Transverse colon (tissue), 4 donors: ENCODE measurements around the gene COQ2. TPM values are rescaled to one million over a fixed set of nuclear protein-coding genes. Genes with fewer than 3 reads are reported as not detected.

Experiments used
- DNase-seq: peaks from one replicate; pipeline ENCODE4 v3.0.0-alpha.2; 2019
- H3K27ac ChIP-seq, 4 donors: fragments of 200-600 bp; sonication (generic); 2 replicates each; pipeline ENCODE4 v1.5.1; 2016 to 2018; ENCODE audit warnings: inconsistent platforms in 4 of 4
- H3K27me3 ChIP-seq: fragments of 200-600 bp; sonication (generic); 2 replicates; pipeline ENCODE4 v1.5.1; 2017; ENCODE audit warnings: inconsistent platforms
- H3K36me3 ChIP-seq, 4 donors: fragments of 200-600 bp; sonication (generic); 2 replicates each; pipeline ENCODE4 v1.5.1; 2017 to 2019; ENCODE audit warnings: inconsistent platforms in 4 of 4
- H3K4me1 ChIP-seq, 4 donors: fragments of 200-600 bp; sonication (generic); 2 replicates each; pipeline ENCODE4 v1.5.1; 2017 to 2020; ENCODE audit warnings: inconsistent platforms in 4 of 4
- H3K4me3 ChIP-seq, 4 donors: fragments of 200-600 bp; sonication (generic); 1 replicate in 1 of 4; 2 replicates in 3 of 4; pipeline versions ENCODE4 v1.5.1 to v1.6.1; 2017 to 2019; ENCODE audit warnings: inconsistent platforms in 4 of 4
- H3K9me3 ChIP-seq, 2 donors: fragments of 200-600 bp; sonication (generic); 2 replicates each; pipeline ENCODE4 v1.5.1; 2017 to 2019; ENCODE audit warnings: inconsistent platforms in 2 of 2
- CTCF ChIP-seq, 5 experiments: fragments of 200-600 bp in 3 of 5; fragments of 450-650 bp in 2 of 5; sonication (generic) in 3 of 5; IDR thresholded peaks; 1 replicate in 2 of 5; 2 replicates in 3 of 5; pipeline ENCODE4 v1.5.1; 2016 to 2017; ENCODE audit warnings: antibody characterized with exemption in 5 of 5, inconsistent platforms in 3 of 5, mild to moderate bottlenecking in 2 of 5, moderate library complexity in 1 of 5
- EP300 ChIP-seq: sonication (generic); formaldehyde crosslinking; IDR thresholded peaks from one replicate; pipeline ENCODE4 v1.6.1; 2017; ENCODE audit warnings: antibody characterized with exemption, low read depth
- POLR2A ChIP-seq: fragments of 450-650 bp; IDR thresholded peaks from one replicate; pipeline ENCODE4 v1.6.1; 2016; ENCODE audit warnings: antibody characterized with exemption, mild to moderate bottlenecking, moderate library complexity
- POLR2AphosphoS5 ChIP-seq, 3 donors: sonication (generic); formaldehyde crosslinking; IDR thresholded peaks; one replicate each; pipeline ENCODE4 v1.6.1; 2016; ENCODE audit warnings: antibody characterized with exemption in 3 of 3
- WGBS, 2 donors: methylation state at CpG; one replicate each; pipeline ENCODE4 v1.1.5; 2018; ENCODE audit warnings: low coverage in 1 of 2; 5-methylcytosine and 5-hydroxymethylcytosine counted together
- in situ Hi-C, 4 donors: fragments of 200-750 bp; cut with MboI; loops; one replicate each; pipeline versions ENCODE4 v1.15.0 to v1.15.1; 2017; ENCODE audit warnings: low sequenced_read_pairs in 3 of 4, low pct_ligation_motif_present in 1 of 4, low pct_unique_long_range_greater_than_20kb in 1 of 4
- intact Hi-C: fragments of 100-400 bp; cut with DNase I; formaldehyde crosslinking; loops from one replicate; pipeline ENCODE4 v1.15.1; 2023; ENCODE audit warnings: low total_unique reads
- small RNA-seq, 4 donors: library from RNA; depleted of rRNA; stranded (forward); fragments of <200 nt; gene quantifications; one replicate each; pipeline ENCODE3, GENCODE V24; 2016
- total RNA-seq, 4 donors: library from RNA; depleted of rRNA; stranded (reverse); fragments of >200 nt; gene quantifications; one replicate each; pipeline ENCODE4 v1.1.0, GENCODE V29; 2016

Gene COQ2
- total RNA-seq, 4 donors from 2014 or later, result 0.75 to 14.4 (median 12.2) TPM

DNA sequence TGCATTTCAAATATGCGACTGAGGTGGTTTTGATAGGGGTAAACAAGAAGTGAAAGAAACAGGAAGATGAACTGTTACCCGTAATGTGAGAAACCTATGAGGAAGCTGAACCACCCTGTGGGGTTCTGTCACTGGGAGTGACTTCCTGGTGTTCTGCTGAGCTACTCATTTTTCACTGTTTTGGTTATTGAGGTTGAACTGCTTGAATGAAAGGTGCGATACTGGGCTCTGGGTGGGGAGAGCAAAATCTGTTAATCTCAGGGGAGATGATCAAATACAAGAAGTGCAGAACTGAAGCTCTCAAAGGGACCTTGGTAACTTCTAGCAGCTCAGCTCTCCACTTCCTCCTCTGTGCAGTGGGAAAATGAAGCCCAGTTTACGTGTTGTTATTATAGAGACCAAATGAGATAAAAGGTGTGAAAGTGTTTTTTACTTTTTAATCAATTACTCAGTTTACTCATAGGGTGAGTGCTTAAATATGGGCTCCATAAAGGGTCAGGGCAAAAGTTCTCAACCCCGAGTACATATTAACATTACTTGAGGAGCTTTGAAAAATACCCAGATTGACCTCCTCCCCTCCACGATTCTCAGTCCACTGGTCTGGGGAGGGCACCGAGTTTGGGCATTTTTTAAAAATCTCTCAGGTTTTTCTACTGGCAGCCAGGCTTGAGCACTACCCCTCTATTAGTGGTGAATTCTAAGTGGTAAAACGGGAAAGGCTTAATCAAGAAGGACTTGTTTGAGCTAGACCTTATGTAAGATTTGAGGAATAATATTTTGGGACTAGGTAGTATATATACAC, 66.7 kb downstream of the COQ2 start:
- Histone ChIP-seq H3K4me1 (peaks cover 3 to 39% (median 12%) of the 10 kb centered on the region in 4 donors), H3K27ac (peak overlapping the region; percentile 36 to 74 (median 64)), H3K4me3 (no peak overlapping the region), H3K9me3 (no peaks in the 10 kb centered on the region), H3K27me3 (no peaks in the 10 kb centered on the region), H3K36me3 (no peaks in the 10 kb centered on the region)
- TF ChIP-seq EP300 (no peak), POLR2A (no peak), CTCF (IDR thresholded peaks at IDR 0.05) (no peak), POLR2AphosphoS5 (IDR thresholded peaks at IDR 0.05) (no peak)
- in situ Hi-C loops, result no loop called here
- intact Hi-C loops, result no loop called here
- 63 to 68% methylated on average over 7 to 8 of the region's 8 CpGs for WGBS, 2 donors
- DNase-seq, result peak; percentile 47

DNA sequence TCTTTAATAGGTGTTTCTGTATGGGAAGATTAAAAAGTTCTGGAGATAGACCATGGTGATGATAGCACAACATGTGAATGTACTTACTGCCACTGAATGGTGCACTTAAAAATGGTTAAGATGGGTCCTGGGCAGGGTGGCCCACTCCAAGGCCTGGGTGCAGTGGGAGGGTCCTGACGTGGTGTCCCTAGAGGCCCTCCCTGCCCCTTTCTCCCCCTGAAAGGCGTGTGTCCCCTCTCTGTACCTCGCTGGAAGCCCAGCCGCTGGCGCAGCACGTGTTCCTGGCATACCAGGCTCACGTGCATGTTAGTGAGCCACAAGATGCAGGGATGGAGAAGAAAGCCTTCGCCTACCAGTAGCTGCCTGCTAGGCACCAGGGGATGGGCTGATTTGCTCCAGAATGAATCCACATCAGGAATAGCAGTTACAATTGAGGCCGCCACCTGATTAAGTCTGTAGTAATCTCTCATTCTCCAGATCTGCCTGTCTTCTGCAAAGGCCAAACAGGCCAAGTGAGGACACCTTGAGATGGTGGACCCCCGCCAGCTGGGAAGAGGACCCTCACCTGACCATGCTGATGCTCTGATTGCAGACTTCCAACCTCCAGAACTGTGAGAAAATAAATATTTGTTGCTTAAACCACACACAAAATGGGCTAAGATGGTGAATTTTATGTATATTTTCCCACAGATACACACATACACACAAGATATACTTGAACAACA, 67.5 kb downstream of the COQ2 start:
- Histone ChIP-seq H3K9me3 (no peaks in the 10 kb centered on the region), H3K4me3 (no peak overlapping the region), H3K27me3 (no peaks in the 10 kb centered on the region), H3K36me3 (no peaks in the 10 kb centered on the region), H3K27ac (peak overlapping the region; percentile 36 to 74 (median 64)), H3K4me1 (peaks cover 6 to 47% (median 20%) of the 10 kb centered on the region in 4 donors)
- TF ChIP-seq POLR2AphosphoS5 (IDR thresholded peaks at IDR 0.05) (no peak), POLR2A (no peak), EP300 (no peak), CTCF (IDR thresholded peaks at IDR 0.05) (no peak)
- WGBS, 2 donors, result 92% methylated on average over 10 of the region's 10 CpGs; no CpG with 5 or more reads in 1 of the 2 donors
- in situ Hi-C loops (no loop called here), intact Hi-C loops (no loop called here)
- DNase-seq, result no peak

- TF ChIP-seq POLR2AphosphoS5 (IDR thresholded peaks at IDR 0.05) (no peak), CTCF (IDR thresholded peaks at IDR 0.05) (no peak), POLR2A (no peak), EP300 (no peak)
- H3K9me3 ChIP-seq, result no peaks in the 10 kb centered on the region
- H3K27me3 ChIP-seq, result no peaks in the 10 kb centered on the region
- DNase-seq, result no peak
- H3K4me3 ChIP-seq, result no peak overlapping the region
- H3K27ac ChIP-seq, result no peak overlapping the region
- H3K4me1 ChIP-seq, result peaks cover 6 to 46% (median 22%) of the 10 kb centered on the region in 4 donors
- in situ Hi-C loops, result no loop called here
- intact Hi-C loops, result no loop called here
- no peaks in the 10 kb centered on the region for H3K36me3 ChIP-seq
Observed at GRCh38 chr4:83214079-83214478, 70.5 kb downstream of the COQ2 start.

Small RNA genes within 50 kb of the gene (small RNA-seq; reads per million reads assigned to genes)
- 0 reads per million in 4 donors for gene AC114781.3

Other genes starting within 250 kb of the COQ2 start
- 10 to 100 TPM in 3 of 4 donors, 1 to 10 TPM in 1; 6.7 to 81.8 (median 32.3) TPM for gene COPS4, start 249.6 kb downstream of the COQ2 start, total RNA-seq
- gene PLAC8, start 170.1 kb downstream of the COQ2 start, total RNA-seq, result 100 to 1,000 TPM in 3 of 4 donors, 10 to 100 TPM in 1; 27.3 to 569 (median 401) TPM
- gene HPSE, start 50.0 kb upstream of the COQ2 start, total RNA-seq, result 1 to 10 TPM in 3 of 4 donors, under 1 TPM in 1; 0.75 to 5.4 (median 4.3) TPM
- gene HELQ, start 171.0 kb upstream of the COQ2 start, total RNA-seq, result 10 to 100 TPM in 2 of 4 donors, 1 to 10 TPM in 2; 2.6 to 19.1 (median 7.4) TPM
- 10 to 100 TPM; 10.7 to 32.2 (median 16.5) TPM for gene MRPS18C, start 171.3 kb upstream of the COQ2 start, total RNA-seq
- gene ABRAXAS1, start 200.3 kb upstream of the COQ2 start, total RNA-seq, result 10 to 100 TPM in 2 of 4 donors, 1 to 10 TPM in 2; 5.0 to 12.4 (median 9.7) TPM